NCI-H1092 treated with DMSO at 0.1 percent for 48 hours (cell line): ENCODE results near the gene JMJD7.

Source experiments
- DNase-seq: peaks from one replicate; lab custom pipeline; 2025; lab: John Stamatoyannopoulos, UW

Gene JMJD7

DNA sequence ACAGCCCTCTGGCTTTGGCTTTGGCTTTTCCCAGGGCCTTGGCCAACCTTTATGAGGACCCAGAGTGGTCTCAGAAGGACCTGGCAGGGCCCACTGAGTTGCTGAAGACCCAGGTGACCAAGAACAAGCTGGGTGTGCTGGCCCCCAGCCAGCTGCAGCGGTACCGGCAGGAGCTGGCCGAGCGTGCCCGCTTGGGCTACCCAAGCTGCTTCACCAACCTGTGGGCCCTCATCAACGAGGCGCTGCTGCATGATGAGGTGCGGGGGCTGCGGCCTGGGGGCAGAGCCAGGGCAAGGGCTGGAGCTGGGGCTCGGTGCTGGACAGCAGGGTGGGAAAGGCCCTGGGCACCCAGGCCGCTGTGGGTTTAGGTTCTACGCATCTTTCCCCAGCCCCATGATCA lies 16.9 kb downstream of the JMJD7 start:
- no peak for DNase-seq

DNA sequence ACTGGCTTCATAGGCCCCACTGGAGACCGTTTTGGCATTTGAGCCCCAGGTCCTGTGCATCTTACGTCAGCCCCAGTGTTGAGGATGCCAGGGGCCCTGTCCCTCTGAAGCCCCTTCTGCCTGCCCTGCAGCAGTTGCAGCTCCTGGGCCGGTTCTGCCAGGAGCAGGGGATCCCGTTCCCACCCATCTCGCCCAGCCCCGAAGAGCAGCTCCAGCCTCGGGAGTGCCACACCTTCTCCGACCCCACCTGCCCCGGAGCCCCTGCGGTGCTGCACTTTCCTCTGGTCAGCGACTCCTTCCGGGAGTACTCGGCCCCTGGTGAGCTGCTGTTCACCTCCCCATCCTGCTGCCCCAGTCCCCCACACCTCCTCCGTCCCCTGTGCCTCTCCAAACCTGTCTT lies 19.3 kb downstream of the JMJD7 start:
- no peak for DNase-seq

DNA sequence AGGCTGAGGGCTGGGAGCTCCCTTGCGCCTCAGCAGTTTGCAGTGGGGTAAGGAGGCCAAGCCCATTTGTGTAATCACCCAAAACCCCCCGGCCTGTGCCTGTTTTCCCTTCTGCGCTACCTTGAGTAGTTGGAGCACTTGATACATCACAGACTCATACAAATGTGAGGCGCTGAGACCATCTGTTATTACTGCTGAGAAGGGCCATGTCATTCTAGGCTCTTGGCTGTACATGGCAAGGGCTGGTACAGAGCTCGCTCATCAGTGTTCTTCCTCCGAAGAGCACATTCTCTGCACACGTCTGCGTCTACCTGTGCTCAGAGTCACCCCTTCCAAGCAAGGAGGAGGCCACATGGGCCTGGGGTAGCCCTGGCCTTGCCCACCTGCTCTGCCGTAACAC lies 20.1 kb downstream of the JMJD7 start:
- no peak for DNase-seq

GRCh38 chr15:41848631-41849030 lies 20.7 kb downstream of the JMJD7 start:
- DNase-seq, result no peak

DNA sequence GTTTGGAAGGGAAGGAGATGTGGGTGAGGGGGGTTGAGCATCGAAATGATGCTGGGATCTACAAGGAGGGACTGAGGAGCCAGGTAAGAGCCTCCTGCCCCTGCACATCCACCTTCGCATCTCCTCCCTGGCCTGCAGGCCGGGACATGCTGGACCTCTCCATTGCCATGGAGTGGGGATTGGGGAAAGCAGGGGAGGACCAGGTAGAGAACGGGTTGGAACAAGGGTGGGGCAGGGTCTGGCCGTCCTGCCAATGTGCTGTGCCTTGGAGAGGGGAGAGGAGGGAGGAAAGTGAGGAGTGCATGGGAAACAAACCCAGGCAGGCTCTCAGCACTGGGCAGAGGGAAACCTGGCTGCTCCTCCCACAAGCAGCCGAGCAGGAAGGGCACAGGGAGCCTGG lies 21.3 kb downstream of the JMJD7 start:
- no peak for DNase-seq

DNA sequence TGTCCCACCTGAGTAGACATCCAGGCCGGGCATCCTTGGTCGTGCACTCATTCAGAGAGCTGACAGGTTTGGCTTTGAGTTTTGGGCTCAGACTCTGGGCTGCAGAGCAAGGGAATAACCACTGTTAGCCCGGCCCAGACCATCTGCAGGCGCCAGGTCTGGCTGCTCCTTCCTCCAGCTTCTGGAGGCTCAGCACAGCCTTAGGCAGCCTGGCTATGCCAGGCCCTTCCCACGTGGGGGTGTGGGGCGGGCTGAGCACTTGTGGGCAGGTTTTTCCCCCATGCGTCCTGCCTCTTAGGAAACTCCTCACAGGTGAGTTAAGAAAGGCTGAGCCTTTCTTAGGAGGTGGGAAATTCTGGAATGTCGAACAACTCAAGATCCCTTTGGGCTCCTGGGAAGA lies 22.0 kb downstream of the JMJD7 start:
- no peak for DNase-seq

DNA sequence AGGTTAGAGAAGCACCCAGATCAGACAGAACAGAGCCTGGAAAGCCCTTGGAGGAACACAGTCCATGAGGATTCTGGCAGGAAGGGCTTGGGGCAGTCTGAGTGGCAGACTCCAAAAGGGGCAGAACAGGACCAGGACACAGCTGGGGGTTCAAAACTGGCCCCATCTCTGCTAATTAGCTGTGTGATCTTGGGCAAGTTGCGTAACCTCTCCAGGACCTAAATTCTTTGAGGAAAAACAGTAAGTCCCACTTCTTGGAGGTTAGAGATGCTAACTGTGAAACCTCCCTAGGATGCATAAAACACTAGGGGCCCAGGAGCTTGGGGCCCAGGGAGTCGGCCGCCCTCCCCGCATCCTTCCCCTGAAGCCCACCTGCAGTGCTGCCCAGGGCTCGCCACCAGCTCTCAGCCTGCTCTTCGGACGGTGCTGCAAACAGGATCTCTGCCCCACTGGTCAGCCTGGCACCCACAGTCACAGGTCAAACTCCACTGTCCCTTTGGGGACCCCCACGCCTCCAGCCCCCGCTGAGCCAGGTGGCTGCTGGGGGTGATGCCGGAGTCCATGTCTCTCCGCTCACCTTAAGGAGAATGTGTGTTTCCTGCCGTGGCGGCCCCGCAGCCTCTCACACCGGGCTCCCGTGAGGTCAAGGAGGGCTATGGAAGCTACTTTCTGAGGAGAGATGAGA lies 22.7 kb downstream of the JMJD7 start:
- no peak for DNase-seq

- no peak for DNase-seq
Measured at GRCh38 chr15:41851167-41851523, 23.3 kb downstream of the JMJD7 start.

- no peak for DNase-seq
Measured at GRCh38 chr15:41851755-41852370, 24.0 kb downstream of the JMJD7 start.

DNA sequence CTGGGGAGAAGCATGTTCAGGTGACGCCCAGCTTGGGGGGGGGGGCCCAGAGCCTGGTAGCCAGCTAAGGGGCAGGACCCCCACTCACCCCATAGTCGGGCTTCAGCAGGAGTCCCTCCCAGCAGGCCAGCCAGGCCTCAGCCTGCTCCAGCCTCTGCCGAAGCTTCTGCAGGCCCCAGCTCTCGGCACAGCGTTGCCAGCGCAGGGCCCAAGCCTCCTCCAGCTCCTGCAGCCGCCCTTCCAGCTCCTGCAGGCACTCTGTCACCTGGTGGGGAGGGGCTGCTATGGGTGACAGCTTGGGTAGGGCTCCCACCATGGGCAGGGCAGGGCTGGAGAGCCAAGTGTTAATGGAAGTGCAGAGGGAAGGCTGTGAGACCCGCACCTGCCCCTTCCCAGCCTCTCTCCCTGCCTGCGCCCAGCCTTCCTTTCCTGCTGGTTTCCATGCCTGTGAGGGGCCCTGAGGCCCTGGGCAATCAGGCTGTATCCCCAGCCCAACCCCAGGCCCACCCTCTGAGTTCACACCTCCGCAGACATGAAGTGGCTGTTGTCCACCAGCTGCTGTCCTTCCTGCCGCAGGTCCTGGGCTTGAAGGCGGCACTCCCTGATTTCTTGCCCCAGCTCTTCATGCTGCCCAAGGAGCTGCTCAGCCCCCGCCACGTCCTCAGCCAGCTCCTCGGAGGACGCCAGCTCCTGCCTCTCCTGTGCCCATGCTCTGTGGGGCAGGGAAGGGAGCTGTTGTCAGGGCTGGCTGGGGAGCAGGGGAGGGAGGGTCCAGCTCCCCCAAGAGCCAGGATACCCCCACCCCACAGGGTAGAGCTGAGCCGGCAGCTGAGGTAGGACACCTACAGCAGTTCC lies 25.1 kb downstream of the JMJD7 start:
- DNase-seq, result no peak

- DNase-seq, result no peak
Measured at GRCh38 chr15:41853831-41854230, 25.9 kb downstream of the JMJD7 start.

DNA sequence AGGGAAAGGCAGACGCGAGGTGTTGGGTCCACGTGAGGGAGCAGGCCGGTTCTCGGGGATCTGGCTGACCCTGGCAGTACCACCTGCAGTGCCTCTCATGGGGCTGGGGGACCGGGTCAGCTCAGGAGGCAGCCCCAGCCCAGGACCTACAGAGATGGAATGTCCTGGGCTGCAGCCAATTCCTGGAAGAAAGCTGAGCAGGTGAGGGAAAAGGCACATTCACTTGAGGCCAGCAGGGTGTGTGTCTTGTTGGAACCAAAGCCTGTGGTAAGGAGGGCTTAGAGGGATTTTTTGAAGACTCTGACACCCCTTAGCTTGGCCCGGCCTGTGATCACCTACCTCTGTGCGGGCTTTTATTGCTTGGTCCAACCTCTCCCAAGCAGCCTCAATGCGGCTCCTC lies 26.6 kb downstream of the JMJD7 start:
- no peak for DNase-seq

DNA sequence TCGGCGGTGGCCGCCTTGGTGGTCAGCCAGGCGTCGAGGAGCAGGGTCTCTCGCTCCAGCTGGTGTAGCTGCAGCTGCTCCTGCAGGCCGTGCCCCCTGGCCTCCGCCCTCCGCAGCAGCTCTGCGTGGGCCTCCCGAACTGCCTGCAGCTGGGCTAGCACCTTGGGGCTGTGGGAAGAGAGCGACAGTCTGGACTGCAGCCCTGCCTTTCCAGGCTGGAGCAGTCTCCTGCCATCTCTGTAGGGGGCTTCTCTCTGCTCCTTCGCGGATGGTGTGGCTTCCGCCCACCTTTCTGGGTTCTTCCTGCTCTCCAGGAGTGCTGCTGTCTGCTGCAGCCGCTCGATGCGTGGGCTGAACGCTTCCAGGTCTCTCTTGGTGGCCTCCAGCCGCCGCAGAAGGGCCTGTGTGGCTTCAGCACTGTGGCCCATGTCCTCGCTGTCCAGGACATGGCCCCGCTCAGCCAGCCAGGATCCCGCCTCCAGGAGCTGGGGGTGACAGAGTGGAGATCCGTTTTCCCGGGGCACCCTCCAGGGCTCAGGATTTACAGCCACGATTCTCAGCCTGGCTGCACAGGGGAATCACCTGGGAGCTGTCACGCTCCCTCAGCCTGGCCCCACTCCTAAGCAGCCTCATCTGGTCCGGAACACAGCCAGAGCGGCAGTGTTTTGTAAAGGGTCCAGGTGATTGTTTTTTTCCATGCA lies 27.5 kb downstream of the JMJD7 start:
- DNase-seq, result no peak

GRCh38 chr15:41856262-41856661 lies 28.4 kb downstream of the JMJD7 start:
- no peak for DNase-seq

GRCh38 chr15:41856716-41857115 lies 28.8 kb downstream of the JMJD7 start:
- no peak for DNase-seq

DNA sequence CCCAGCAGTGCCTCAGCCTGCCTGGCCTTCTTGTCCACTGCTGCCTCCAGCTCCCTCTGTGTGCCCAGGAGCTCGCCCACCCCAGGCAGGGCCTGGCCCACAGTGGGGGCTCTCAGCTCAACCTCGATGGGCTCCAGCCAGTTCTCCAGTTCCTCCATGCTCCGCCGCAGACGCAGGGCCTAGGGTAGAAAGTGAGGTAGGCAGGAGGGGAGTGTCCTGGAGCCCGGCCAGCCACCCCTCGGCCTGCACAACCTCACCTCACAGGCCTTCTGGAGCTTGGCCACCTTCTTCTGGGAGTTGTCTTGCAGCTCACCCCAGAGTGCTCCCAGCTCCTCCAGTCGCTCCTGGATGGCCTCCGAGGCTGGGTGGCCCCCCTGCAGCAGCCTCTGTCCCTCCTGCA lies 29.4 kb downstream of the JMJD7 start:
- no peak for DNase-seq

DNA sequence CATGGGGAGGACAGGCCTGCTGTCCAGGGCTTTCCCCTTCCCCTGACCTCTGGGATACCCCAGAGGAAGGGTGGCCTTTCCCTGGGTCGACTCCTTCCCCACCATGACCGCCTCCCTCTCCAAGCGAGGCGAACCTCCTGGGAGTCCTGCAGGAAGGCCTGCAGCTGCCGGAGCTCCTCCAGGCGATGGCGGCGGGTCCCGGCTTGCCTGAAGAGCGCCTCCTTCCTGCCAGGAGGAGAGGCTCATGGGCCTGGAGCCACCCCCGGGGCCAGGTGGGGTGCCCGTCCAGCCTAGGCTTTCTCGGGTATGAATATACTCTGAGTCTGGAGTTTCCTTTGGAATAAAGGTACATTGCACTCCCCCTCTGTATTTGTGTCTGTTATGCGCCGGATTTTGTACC lies 30.9 kb downstream of the JMJD7 start:
- no peak for DNase-seq

DNA sequence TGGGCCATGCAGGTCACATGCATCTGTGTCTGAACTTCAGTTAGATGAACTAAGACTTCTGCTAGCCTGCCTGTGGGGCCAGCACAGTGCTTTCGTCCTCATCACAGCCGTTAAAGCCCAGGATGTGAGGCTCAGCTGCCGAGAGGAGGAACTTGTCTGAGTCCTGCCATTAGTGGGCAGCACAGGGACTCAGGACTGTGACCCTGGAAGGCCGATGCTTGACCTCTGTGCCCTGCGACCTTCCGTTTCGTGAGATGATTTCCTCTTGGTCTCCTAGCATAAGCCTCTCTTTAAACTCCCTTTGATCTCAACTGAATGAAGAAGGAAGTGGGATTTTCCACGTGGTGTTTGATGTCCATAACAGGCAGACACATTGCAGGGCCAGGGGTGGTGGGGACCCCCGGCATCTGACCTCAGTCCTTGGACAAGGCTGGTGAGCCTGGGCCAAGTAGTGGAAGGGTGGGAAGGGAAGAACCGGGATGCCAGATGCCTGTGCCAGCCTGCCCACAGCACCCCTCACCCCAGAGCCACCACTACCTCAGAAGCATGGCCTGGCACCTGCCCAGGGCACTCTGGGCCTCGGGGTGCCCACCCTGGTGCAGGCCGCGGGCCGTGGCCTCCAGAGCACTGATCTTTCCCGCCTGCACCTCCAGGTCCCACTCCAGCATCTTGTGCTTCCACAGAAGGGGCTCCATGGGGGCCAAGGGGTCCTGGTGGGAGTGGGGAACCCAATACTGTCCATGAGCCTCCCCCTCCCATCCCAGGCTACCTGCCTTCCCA lies 32.3 kb downstream of the JMJD7 start:
- no peak for DNase-seq

DNA sequence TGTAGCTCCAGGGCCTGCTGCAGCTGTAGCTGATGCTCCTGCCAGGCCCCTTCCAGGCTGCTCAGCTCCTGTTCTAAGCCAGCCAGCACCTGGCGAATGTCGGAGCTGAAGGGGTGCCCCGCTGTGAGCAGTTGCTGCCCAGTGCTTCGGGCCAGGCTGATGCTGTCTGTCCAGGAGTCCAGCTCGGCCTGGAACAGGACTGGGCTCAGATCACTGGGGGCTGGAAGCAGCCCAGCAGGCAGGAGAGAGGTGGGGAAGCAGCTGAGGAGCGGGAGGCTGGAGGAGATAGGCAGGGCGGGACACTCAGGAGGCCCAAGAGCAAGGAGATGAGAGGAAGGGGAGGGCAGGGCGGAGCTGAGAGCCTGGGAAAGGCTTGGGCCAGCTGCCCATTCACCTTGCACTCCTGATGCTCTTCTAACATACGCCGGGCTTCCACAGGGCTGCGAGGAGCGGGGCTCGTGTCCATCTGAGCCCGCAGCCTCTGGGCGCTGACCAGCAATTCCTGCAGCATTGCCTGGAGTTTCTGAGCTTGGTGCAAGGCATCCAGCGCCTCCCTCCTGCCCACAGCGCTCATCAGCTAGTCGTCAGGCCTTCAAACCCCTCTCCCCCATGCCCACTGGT lies 34.0 kb downstream of the JMJD7 start:
- no peak for DNase-seq

- no peak for DNase-seq
Measured at GRCh38 chr15:41862515-41863116, 34.7 kb downstream of the JMJD7 start.

DNA sequence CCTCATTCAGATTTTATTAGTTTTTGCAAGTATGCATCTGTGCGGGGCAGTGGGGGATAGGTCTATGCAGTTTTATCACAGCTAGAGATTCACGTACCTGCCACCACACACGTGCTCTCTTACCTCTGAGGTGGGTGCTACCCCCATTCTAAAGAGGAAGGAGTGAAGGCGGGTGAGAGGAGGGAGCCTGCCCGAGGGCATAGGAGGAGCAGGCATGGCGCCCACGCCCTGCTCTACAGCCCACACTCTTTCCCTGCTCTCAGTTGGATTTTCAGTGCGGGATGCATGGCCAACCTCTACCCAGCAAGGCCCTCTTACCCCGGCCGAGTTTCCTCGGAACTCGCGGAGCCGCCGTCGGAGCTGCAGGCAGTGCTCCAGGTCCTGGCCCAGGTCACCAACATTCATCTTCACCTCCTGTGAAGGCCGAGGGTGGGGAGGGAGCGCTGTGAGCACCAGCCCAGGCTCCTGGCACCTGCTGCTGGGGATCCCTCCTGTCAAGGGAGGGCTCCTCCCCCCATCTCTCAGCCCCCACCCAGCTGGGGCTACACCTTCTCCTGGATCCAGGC lies 37.7 kb downstream of the JMJD7 start:
- no peak for DNase-seq
